ENCODE data around the gene ARHGEF4. TPM values are rescaled to one million over a fixed set of nuclear protein-coding genes. Genes with fewer than 3 reads are reported as not detected.

Gene ARHGEF4
- total RNA-seq, 2 donors from 2014 or later, result 0.20 to 0.80 TPM

Other genes starting within 250 kb of the ARHGEF4 start
- not detected for gene CFC1, start 237.3 kb upstream of the ARHGEF4 start, total RNA-seq
- gene POTEJ, start 225.5 kb upstream of the ARHGEF4 start, total RNA-seq, result not detected
- not detected for gene GPR148, start 107.8 kb upstream of the ARHGEF4 start, total RNA-seq
- not detected for gene AMER3, start 81.4 kb upstream of the ARHGEF4 start, total RNA-seq

All from activated naive CD4-positive, alpha-beta T cell treated with anti-CD3 and anti-CD28 coated beads, Interleukin-2, amount 50 U/mL, for 72 hours (primary cell).